K562 (cell line): ENCODE measurements around the gene WDR27. TPM values are rescaled to one million over a fixed set of nuclear protein-coding genes. Genes with fewer than 3 reads are reported as not detected.

Experiments
- ARNT ChIP-seq, 2 experiments: fragments of 450-650 bp; IDR thresholded peaks; 2 replicates each; pipeline ENCODE4 v1.6.1; 2016; ENCODE audit warnings: mild to moderate bottlenecking in 1 of 2
- ATF7 ChIP-seq: fragments of 450-650 bp; IDR thresholded peaks from 2 replicates; pipeline ENCODE4 v1.7.1; 2014; ENCODE audit warnings: mild to moderate bottlenecking, moderate library complexity
- BCOR ChIP-seq: fragments of 450-650 bp; IDR thresholded peaks from 2 replicates; pipeline ENCODE4 v1.6.1; 2016
- E4F1 ChIP-seq: fragments of 250-450 bp; sonication (Bioruptor Pico); IDR thresholded peaks from 2 replicates; pipeline ENCODE4 v1.5.0; 2021; ENCODE audit warnings: mild to moderate bottlenecking, borderline replicate concordance
- IRF1 ChIP-seq: sonication (generic); formaldehyde crosslinking; IDR thresholded peaks from 2 replicates; pipeline ENCODE4 v1.8.0; 2022; ENCODE audit warnings: missing genetic modification reagents, mild to moderate bottlenecking, borderline replicate concordance
- KLF1 ChIP-seq: fragments of 450-650 bp; IDR thresholded peaks from 2 replicates; pipeline ENCODE4 v1.6.1; 2016; ENCODE audit warnings: missing genetic modification characterization, missing compliant biosample characterization
- TEAD4 ChIP-seq, 2 experiments: sonication (generic) in 1 of 2; formaldehyde crosslinking in 1 of 2; IDR thresholded peaks; 2 replicates each; pipeline versions ENCODE4 v1.6.1 to v1.8.0; 2012 to 2022; ENCODE audit warnings: borderline replicate concordance in 1 of 2, inconsistent platforms in 1 of 2, low read length in 1 of 2, mild to moderate bottlenecking in 1 of 2, missing genetic modification reagents in 1 of 2
- ZNF146 ChIP-seq: IDR thresholded peaks from one replicate; pipeline ENCODE4 v1.6.1; 2018; ENCODE audit warnings: missing compliant biosample characterization; ENCODE audit not compliant: unreplicated experiment
- polyA plus RNA-seq, 8 experiments: library from polyadenylated mRNA; depleted of rRNA in 4 of 8; stranded (reverse) in 5 of 8; unstranded in 3 of 8; fragments of >200 nt; fragmentation: Nextera tagmentation in 2 of 8; fragmentation: Illumina TruSeq in 1 of 8; extraction: Ambion mirVana in 2 of 8; extraction: Trizol in 1 of 8; gene quantifications; 2 replicates each; pipeline versions ENCODE4 v1.2.1 to v1.2.3, GENCODE V29; 2011 to 2014; ENCODE audit warnings: inconsistent platforms in 1 of 8, missing spikeins in 1 of 8
- total RNA-seq, 7 experiments: library from RNA; depleted of rRNA in 6 of 7; stranded (reverse); fragments of >200 nt in 6 of 7; fragmentation: Illumina TruSeq in 2 of 7; extraction: Trizol in 2 of 7; gene quantifications; 2 replicates each; pipeline versions ENCODE4 v1.2.1 to v1.2.3, GENCODE V29; 2011 to 2021; ENCODE audit warnings: low replicate concordance in 1 of 7
- TF ChIP-seq, protein P1 (sequence below): fragments of 200-800 bp; sonication (Bioruptor generic); IDR thresholded peaks from 2 replicates; pipeline ENCODE4 v1.6.1; 2016; ENCODE audit warnings: missing genetic modification characterization, missing compliant biosample characterization
- TF ChIP-seq, protein P2 (sequence below): fragments of 450-650 bp; IDR thresholded peaks from 2 replicates; pipeline ENCODE4 v1.6.1; 2014; ENCODE audit warnings: low read depth, mild to moderate bottlenecking, moderate library complexity, borderline replicate concordance
- TF ChIP-seq, protein P3 (sequence below), 2 experiments: fragments of 450-650 bp in 1 of 2; sonication (generic) in 1 of 2; formaldehyde crosslinking in 1 of 2; IDR thresholded peaks in 1 of 2; conservative IDR thresholded peaks in 1 of 2; 2 replicates each; pipeline versions ENCODE4 v1.6.1 to v1.8.1; 2016 to 2023; ENCODE audit warnings: mild to moderate bottlenecking in 2 of 2, moderate library complexity in 2 of 2, inconsistent platforms in 1 of 2, missing genetic modification reagents in 1 of 2
- TF ChIP-seq, protein P4 (sequence below): fragments of 450-650 bp; IDR thresholded peaks from 2 replicates; pipeline ENCODE4 v1.6.1; 2016; ENCODE audit warnings: antibody characterized with exemption

Gene WDR27
- total and polyA plus RNA-seq, 9 of the 15 experiments (the other 6 are each of a cell fraction or from before 2014, with no cell fraction given): 4.3 to 77.2 (median 22.7) TPM

- TF ChIP-seq IRF1 (CRISPR knock-in tag) (no peak), TEAD4 (IDR thresholded peaks at IDR 0.05; ENCODE audit: low read length) (no peak), TEAD4 (CRISPR knock-in tag; IDR thresholded peaks at IDR 0.05; ENCODE audit: borderline replicate concordance) (no peak), BCOR (no peak), ARNT (IDR thresholded peaks at IDR 0.05) (peak in 1 of 2 experiments; percentile 30; a peak in 1 of 4 replicates), E4F1 (CRISPR knock-in tag) (no peak), ATF7 (peak; percentile 48; the same call in 1 of the 2 replicates), ZNF146 (no peak), KLF1 (tag) (no peak)
- TF ChIP-seq, protein P1, sequence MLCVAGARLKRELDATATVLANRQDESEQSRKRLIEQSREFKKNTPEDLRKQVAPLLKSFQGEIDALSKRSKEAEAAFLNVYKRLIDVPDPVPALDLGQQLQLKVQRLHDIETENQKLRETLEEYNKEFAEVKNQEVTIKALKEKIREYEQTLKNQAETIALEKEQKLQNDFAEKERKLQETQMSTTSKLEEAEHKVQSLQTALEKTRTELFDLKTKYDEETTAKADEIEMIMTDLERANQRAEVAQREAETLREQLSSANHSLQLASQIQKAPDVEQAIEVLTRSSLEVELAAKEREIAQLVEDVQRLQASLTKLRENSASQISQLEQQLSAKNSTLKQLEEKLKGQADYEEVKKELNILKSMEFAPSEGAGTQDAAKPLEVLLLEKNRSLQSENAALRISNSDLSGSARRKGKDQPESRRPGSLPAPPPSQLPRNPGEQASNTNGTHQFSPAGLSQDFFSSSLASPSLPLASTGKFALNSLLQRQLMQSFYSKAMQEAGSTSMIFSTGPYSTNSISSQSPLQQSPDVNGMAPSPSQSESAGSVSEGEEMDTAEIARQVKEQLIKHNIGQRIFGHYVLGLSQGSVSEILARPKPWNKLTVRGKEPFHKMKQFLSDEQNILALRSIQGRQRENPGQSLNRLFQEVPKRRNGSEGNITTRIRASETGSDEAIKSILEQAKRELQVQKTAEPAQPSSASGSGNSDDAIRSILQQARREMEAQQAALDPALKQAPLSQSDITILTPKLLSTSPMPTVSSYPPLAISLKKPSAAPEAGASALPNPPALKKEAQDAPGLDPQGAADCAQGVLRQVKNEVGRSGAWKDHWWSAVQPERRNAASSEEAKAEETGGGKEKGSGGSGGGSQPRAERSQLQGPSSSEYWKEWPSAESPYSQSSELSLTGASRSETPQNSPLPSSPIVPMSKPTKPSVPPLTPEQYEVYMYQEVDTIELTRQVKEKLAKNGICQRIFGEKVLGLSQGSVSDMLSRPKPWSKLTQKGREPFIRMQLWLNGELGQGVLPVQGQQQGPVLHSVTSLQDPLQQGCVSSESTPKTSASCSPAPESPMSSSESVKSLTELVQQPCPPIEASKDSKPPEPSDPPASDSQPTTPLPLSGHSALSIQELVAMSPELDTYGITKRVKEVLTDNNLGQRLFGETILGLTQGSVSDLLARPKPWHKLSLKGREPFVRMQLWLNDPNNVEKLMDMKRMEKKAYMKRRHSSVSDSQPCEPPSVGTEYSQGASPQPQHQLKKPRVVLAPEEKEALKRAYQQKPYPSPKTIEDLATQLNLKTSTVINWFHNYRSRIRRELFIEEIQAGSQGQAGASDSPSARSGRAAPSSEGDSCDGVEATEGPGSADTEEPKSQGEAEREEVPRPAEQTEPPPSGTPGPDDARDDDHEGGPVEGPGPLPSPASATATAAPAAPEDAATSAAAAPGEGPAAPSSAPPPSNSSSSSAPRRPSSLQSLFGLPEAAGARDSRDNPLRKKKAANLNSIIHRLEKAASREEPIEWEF (CRISPR knock-in tag): no peak
- TF ChIP-seq, protein P2, sequence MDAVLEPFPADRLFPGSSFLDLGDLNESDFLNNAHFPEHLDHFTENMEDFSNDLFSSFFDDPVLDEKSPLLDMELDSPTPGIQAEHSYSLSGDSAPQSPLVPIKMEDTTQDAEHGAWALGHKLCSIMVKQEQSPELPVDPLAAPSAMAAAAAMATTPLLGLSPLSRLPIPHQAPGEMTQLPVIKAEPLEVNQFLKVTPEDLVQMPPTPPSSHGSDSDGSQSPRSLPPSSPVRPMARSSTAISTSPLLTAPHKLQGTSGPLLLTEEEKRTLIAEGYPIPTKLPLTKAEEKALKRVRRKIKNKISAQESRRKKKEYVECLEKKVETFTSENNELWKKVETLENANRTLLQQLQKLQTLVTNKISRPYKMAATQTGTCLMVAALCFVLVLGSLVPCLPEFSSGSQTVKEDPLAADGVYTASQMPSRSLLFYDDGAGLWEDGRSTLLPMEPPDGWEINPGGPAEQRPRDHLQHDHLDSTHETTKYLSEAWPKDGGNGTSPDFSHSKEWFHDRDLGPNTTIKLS: no peak
- TF ChIP-seq, protein P3, sequence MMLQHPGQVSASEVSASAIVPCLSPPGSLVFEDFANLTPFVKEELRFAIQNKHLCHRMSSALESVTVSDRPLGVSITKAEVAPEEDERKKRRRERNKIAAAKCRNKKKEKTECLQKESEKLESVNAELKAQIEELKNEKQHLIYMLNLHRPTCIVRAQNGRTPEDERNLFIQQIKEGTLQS (IDR thresholded peaks at IDR 0.05): no peak
- TF ChIP-seq, protein P3 (CRISPR knock-in tag; conservative IDR thresholded peaks at IDR 0.05): no peak
- TF ChIP-seq, protein P4, sequence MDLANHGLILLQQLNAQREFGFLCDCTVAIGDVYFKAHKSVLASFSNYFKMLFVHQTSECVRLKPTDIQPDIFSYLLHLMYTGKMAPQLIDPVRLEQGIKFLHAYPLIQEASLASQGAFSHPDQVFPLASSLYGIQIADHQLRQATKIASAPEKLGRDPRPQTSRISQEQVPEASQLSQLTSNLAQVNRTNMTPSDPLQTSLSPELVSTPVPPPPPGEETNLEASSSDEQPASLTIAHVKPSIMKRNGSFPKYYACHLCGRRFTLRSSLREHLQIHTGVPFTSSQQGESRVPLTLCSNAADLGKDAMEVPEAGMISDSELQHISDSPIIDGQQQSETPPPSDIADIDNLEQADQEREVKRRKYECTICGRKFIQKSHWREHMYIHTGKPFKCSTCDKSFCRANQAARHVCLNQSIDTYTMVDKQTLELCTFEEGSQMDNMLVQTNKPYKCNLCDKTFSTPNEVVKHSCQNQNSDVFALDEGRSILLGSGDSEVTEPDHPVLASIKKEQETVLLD: no peak
Measured at GRCh38 chr6:169723200-169723909, 21.5 kb upstream of the WDR27 start (continued).
